ENCODE measurements around the gene VWA5B1. TPM values are rescaled to one million over a fixed set of nuclear protein-coding genes. Genes with fewer than 3 reads are reported as not detected.

Gene VWA5B1
- total RNA-seq, 1 donor from 2014 or later, result not detected

- CTCF ChIA-PET, result no interaction called here
- peaks cover 25% of the 10 kb centered on the region for H3K27me3 Mint-ChIP-seq
These were observed 57.0 kb downstream of the VWA5B1 start for GRCh38 chr1:20347699-20348098.

GRCh38 chr1:20348326-20348915 lies 57.7 kb downstream of the VWA5B1 start:
- Mint-ChIP-seq H3K4me3 (no peak overlapping the region), H3K27me3 (peaks cover 28% of the 10 kb centered on the region), H3K27ac (no peak overlapping the region), H3K9me3 (peaks cover 6% of the 10 kb centered on the region), H3K4me1 (peaks cover 7% of the 10 kb centered on the region), H3K36me3 (ENCODE audit: low read depth) (no peaks in the 10 kb centered on the region)
- DNase-seq, result no peak
- no peak for ATAC-seq (ENCODE audit: low read depth)
- intact Hi-C loops (cut with micrococcal nuclease), result no loop called here
- ChIA-PET POLR2A (no interaction called here), CTCF (no interaction called here)
- TF ChIP-seq CTCF (IDR thresholded peaks at IDR 0.05), result no peak

More at GRCh38 chr1:20347699-20348098, 57.0 kb downstream of the VWA5B1 start:
- Mint-ChIP-seq H3K27ac (no peak overlapping the region), H3K36me3 (ENCODE audit: low read depth) (no peaks in the 10 kb centered on the region), H3K4me3 (no peak overlapping the region), H3K9me3 (peaks cover 6% of the 10 kb centered on the region), H3K4me1 (peaks cover 9% of the 10 kb centered on the region)
- intact Hi-C loops (cut with micrococcal nuclease), result no loop called here
- TF ChIP-seq CTCF (IDR thresholded peaks at IDR 0.05), result no peak
- ATAC-seq (ENCODE audit: low read depth) (no peak), DNase-seq (no peak)
- POLR2A ChIA-PET, result no interaction called here

- no peaks in the 10 kb centered on the region for H3K36me3 Mint-ChIP-seq (ENCODE audit: low read depth)
- no peak for TF ChIP-seq CTCF (IDR thresholded peaks at IDR 0.05)
- ATAC-seq (ENCODE audit: low read depth) (no peak), DNase-seq (no peak)
- no peak overlapping the region for H3K27ac Mint-ChIP-seq
- intact Hi-C loops (cut with micrococcal nuclease), result no loop called here
- peaks cover 6% of the 10 kb centered on the region for H3K9me3 Mint-ChIP-seq
- POLR2A ChIA-PET, result no interaction called here
- H3K27me3 Mint-ChIP-seq, result peaks cover 24% of the 10 kb centered on the region
- no peaks in the 10 kb centered on the region for H3K4me1 Mint-ChIP-seq
- H3K4me3 Mint-ChIP-seq, result no peak overlapping the region
- CTCF ChIA-PET, result no interaction called here
These were observed 58.9 kb downstream of the VWA5B1 start for GRCh38 chr1:20349561-20349960.

GRCh38 chr1:20349971-20350370 lies 59.3 kb downstream of the VWA5B1 start:
- no peaks in the 10 kb centered on the region for H3K36me3 Mint-ChIP-seq (ENCODE audit: low read depth)
- TF ChIP-seq CTCF (IDR thresholded peaks at IDR 0.05), result no peak
- no peak overlapping the region for H3K4me3 Mint-ChIP-seq
- ChIA-PET POLR2A (no interaction called here), CTCF (no interaction called here)
- no peak overlapping the region for H3K27ac Mint-ChIP-seq
- peaks cover 6% of the 10 kb centered on the region for H3K9me3 Mint-ChIP-seq
- H3K27me3 Mint-ChIP-seq, result peaks cover 20% of the 10 kb centered on the region
- no peaks in the 10 kb centered on the region for H3K4me1 Mint-ChIP-seq
- no peak for DNase-seq
- intact Hi-C loops (cut with micrococcal nuclease), result no loop called here
- no peak for ATAC-seq (ENCODE audit: low read depth)

GRCh38 chr1:20350421-20350820 lies 59.7 kb downstream of the VWA5B1 start:
- Mint-ChIP-seq H3K9me3 (peaks cover 6% of the 10 kb centered on the region), H3K27me3 (peaks cover 20% of the 10 kb centered on the region), H3K4me1 (no peaks in the 10 kb centered on the region), H3K36me3 (ENCODE audit: low read depth) (no peaks in the 10 kb centered on the region), H3K4me3 (no peak overlapping the region), H3K27ac (no peak overlapping the region)
- no peak for ATAC-seq (ENCODE audit: low read depth)
- TF ChIP-seq CTCF (IDR thresholded peaks at IDR 0.05), result no peak
- ChIA-PET POLR2A (no interaction called here), CTCF (no interaction called here)
- no peak for DNase-seq
- intact Hi-C loops (cut with micrococcal nuclease), result no loop called here

Data from activated B cell treated with CpG ODN at 0.5 μM for 24 hours (primary cell).